WTC11 (cell line): ENCODE measurements around the gene BET1L. TPM values are rescaled to one million over a fixed set of nuclear protein-coding genes. Genes with fewer than 3 reads are reported as not detected.

ENCODE experiments used
- ATAC-seq: fragments of 200-7000 bp; cut with Tn5 transposase; 2 replicates; pipeline ENCODE4 v1.10.0; 2021; ENCODE audit warnings: mild to moderate bottlenecking, moderate library complexity
- CTCF ChIA-PET: fragments of 300-600 bp; sonication (Branson Sonifier 250); formaldehyde crosslinking; loops from one replicate; lab custom pipeline; 2021; ENCODE audit warnings: antibody characterized with exemption; lab: Charles Lee
- POLR2A ChIA-PET: fragments of 350-600 bp; sonication (Branson Sonifier 250); formaldehyde crosslinking; loops from one replicate; lab custom pipeline; 2021; ENCODE audit warnings: antibody characterized with exemption; lab: Charles Lee
- DNase-seq: peaks from one replicate; pipeline ENCODE4 v3.0.0; 2021; ENCODE audit warnings: low spot score
- H3K27ac Mint-ChIP-seq: 2 replicates; pipeline ENCODE4 v1.8.0; 2021; ENCODE audit warnings: mixed read lengths
- H3K27me3 Mint-ChIP-seq: 2 replicates; pipeline ENCODE4 v1.8.0; 2021; ENCODE audit warnings: low read depth, mild to moderate bottlenecking, moderate library complexity, mixed read lengths
- H3K36me3 Mint-ChIP-seq: 2 replicates; pipeline ENCODE4 v1.8.0; 2021; ENCODE audit warnings: mixed read lengths
- H3K4me1 Mint-ChIP-seq: 2 replicates; pipeline ENCODE4 v1.8.0; 2022; ENCODE audit warnings: mixed read lengths
- H3K4me3 Mint-ChIP-seq: 2 replicates; pipeline ENCODE4 v1.8.0; 2021; ENCODE audit warnings: mild to moderate bottlenecking, moderate library complexity, mixed read lengths
- H3K9me3 Mint-ChIP-seq: 2 replicates; pipeline ENCODE4 v1.8.0; 2021; ENCODE audit warnings: mixed read lengths
- ATF1 ChIP-seq: sonication (generic); formaldehyde crosslinking; IDR thresholded peaks from 2 replicates; pipeline ENCODE4 v1.8.1; 2023; ENCODE audit warnings: mild to moderate bottlenecking, moderate library complexity, missing genetic modification reagents
- CBFB ChIP-seq: sonication (generic); formaldehyde crosslinking; IDR thresholded peaks from 2 replicates; pipeline ENCODE4 v1.8.1; 2022; ENCODE audit warnings: mild to moderate bottlenecking, low read depth, missing genetic modification reagents
- E2F4 ChIP-seq: sonication (generic); formaldehyde crosslinking; IDR thresholded peaks from 2 replicates; pipeline ENCODE4 v1.8.1; 2022; ENCODE audit warnings: low read depth, mild to moderate bottlenecking, moderate library complexity, missing genetic modification reagents, borderline replicate concordance
- ELF4 ChIP-seq: sonication (generic); formaldehyde crosslinking; IDR thresholded peaks from 2 replicates; pipeline ENCODE4 v1.8.1; 2022; ENCODE audit warnings: low read depth, mild to moderate bottlenecking, moderate library complexity, missing genetic modification reagents
- FOXP1 ChIP-seq: sonication (generic); formaldehyde crosslinking; IDR thresholded peaks from 2 replicates; pipeline ENCODE4 v1.8.0; 2022; ENCODE audit warnings: missing genetic modification reagents, mild to moderate bottlenecking, moderate library complexity, borderline replicate concordance
- GTF2I ChIP-seq: fragments of 250-450 bp; sonication (Bioruptor Pico); conservative IDR thresholded peaks from 2 replicates; pipeline ENCODE4 v1.4.0; 2021; ENCODE audit warnings: mild to moderate bottlenecking
- MLX ChIP-seq: sonication (generic); formaldehyde crosslinking; IDR thresholded peaks from 2 replicates; pipeline ENCODE4 v1.8.1; 2023; ENCODE audit warnings: mild to moderate bottlenecking, missing genetic modification reagents, moderate library complexity
- MYBL2 ChIP-seq: sonication (generic); formaldehyde crosslinking; IDR thresholded peaks from 2 replicates; pipeline ENCODE4 v1.8.1; 2023; ENCODE audit warnings: mild to moderate bottlenecking, moderate library complexity, missing genetic modification reagents
- NR2C2 ChIP-seq: sonication (generic); formaldehyde crosslinking; IDR thresholded peaks from 2 replicates; pipeline ENCODE4 v1.8.0; 2022; ENCODE audit warnings: mild to moderate bottlenecking, missing genetic modification reagents
- OVOL2 ChIP-seq: fragments of 250-450 bp; sonication (Bioruptor Pico); IDR thresholded peaks from 2 replicates; pipeline ENCODE4 v1.9.0; 2021; ENCODE audit warnings: mild to moderate bottlenecking, borderline replicate concordance
- PRDM15 ChIP-seq: sonication (generic); formaldehyde crosslinking; IDR thresholded peaks from 2 replicates; pipeline ENCODE4 v1.8.0; 2022; ENCODE audit warnings: missing genetic modification reagents
- RELA ChIP-seq: sonication (generic); formaldehyde crosslinking; IDR thresholded peaks from 2 replicates; pipeline ENCODE4 v1.8.1; 2022; ENCODE audit warnings: missing genetic modification reagents, mild to moderate bottlenecking, borderline replicate concordance
- SP1 ChIP-seq: sonication (generic); formaldehyde crosslinking; conservative IDR thresholded peaks from 2 replicates; pipeline ENCODE4 v1.8.1; 2022; ENCODE audit warnings: missing genetic modification reagents
- TEAD1 ChIP-seq: sonication (generic); formaldehyde crosslinking; IDR thresholded peaks from 2 replicates; pipeline ENCODE4 v1.8.0; 2022; ENCODE audit warnings: mild to moderate bottlenecking, missing genetic modification reagents
- TEAD4 ChIP-seq: sonication (generic); formaldehyde crosslinking; IDR thresholded peaks from 2 replicates; pipeline ENCODE4 v1.8.0; 2022; ENCODE audit warnings: mild to moderate bottlenecking, missing genetic modification reagents
- ZNF396 ChIP-seq: fragments of 250-450 bp; sonication (Bioruptor Pico); IDR thresholded peaks from 2 replicates; pipeline ENCODE4 v1.8.0; 2021; ENCODE audit warnings: mild to moderate bottlenecking, moderate library complexity, borderline replicate concordance
- ZNF416 ChIP-seq: fragments of 250-450 bp; sonication (Bioruptor Pico); IDR thresholded peaks from 2 replicates; pipeline ENCODE4 v1.9.0; 2021; ENCODE audit warnings: mild to moderate bottlenecking, inconsistent platforms
- ZNF423 ChIP-seq: fragments of 250-450 bp; sonication (Bioruptor Pico); IDR thresholded peaks from 2 replicates; pipeline ENCODE4 v2.1.2; 2022; ENCODE audit warnings: mild to moderate bottlenecking, moderate library complexity
- total RNA-seq: library from RNA; stranded (reverse); gene quantifications from 3 replicates; pipeline ENCODE4 v1.2.3, GENCODE V29; 2021
- TF ChIP-seq, protein P1 (sequence below): sonication (generic); formaldehyde crosslinking; IDR thresholded peaks from 2 replicates; pipeline ENCODE4 v1.8.0; 2023; ENCODE audit warnings: mild to moderate bottlenecking, missing genetic modification reagents
- TF ChIP-seq, protein P2 (sequence below): sonication (generic); formaldehyde crosslinking; IDR thresholded peaks from 2 replicates; pipeline ENCODE4 v1.8.0; 2022; ENCODE audit warnings: mild to moderate bottlenecking, missing genetic modification reagents
- TF ChIP-seq, protein P3 (sequence below): sonication (generic); formaldehyde crosslinking; conservative IDR thresholded peaks from 2 replicates; pipeline ENCODE4 v1.8.1; 2023; ENCODE audit warnings: mild to moderate bottlenecking, low read depth, missing genetic modification reagents, moderate library complexity

Gene BET1L
- total RNA-seq, 1 experiment from 2014 or later, result 51.4 TPM

- TF ChIP-seq, protein P1, sequence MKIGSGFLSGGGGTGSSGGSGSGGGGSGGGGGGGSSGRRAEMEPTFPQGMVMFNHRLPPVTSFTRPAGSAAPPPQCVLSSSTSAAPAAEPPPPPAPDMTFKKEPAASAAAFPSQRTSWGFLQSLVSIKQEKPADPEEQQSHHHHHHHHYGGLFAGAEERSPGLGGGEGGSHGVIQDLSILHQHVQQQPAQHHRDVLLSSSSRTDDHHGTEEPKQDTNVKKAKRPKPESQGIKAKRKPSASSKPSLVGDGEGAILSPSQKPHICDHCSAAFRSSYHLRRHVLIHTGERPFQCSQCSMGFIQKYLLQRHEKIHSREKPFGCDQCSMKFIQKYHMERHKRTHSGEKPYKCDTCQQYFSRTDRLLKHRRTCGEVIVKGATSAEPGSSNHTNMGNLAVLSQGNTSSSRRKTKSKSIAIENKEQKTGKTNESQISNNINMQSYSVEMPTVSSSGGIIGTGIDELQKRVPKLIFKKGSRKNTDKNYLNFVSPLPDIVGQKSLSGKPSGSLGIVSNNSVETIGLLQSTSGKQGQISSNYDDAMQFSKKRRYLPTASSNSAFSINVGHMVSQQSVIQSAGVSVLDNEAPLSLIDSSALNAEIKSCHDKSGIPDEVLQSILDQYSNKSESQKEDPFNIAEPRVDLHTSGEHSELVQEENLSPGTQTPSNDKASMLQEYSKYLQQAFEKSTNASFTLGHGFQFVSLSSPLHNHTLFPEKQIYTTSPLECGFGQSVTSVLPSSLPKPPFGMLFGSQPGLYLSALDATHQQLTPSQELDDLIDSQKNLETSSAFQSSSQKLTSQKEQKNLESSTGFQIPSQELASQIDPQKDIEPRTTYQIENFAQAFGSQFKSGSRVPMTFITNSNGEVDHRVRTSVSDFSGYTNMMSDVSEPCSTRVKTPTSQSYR (CRISPR knock-in tag), result no peak
- TF ChIP-seq, protein P2, sequence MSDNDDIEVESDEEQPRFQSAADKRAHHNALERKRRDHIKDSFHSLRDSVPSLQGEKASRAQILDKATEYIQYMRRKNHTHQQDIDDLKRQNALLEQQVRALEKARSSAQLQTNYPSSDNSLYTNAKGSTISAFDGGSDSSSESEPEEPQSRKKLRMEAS, result peak; percentile 83
- TF ChIP-seq ATF1 (no peak), NR2C2 (CRISPR knock-in tag) (no peak), ZNF416 (no peak), ZNF396 (CRISPR knock-in tag) (no peak), MLX (CRISPR knock-in tag) (no peak), MYBL2 (CRISPR knock-in tag) (no peak; the same call in 1 of the 2 replicates), SP1 (CRISPR knock-in tag) (peak; percentile 99), PRDM15 (CRISPR knock-in tag) (no peak), TEAD4 (CRISPR knock-in tag) (no peak), ELF4 (CRISPR knock-in tag) (no peak), CBFB (CRISPR knock-in tag) (no peak), TEAD1 (CRISPR knock-in tag) (0 out of 2 replicates have a peak, but pooled peaks have one; percentile 35)
- TF ChIP-seq, protein P3, sequence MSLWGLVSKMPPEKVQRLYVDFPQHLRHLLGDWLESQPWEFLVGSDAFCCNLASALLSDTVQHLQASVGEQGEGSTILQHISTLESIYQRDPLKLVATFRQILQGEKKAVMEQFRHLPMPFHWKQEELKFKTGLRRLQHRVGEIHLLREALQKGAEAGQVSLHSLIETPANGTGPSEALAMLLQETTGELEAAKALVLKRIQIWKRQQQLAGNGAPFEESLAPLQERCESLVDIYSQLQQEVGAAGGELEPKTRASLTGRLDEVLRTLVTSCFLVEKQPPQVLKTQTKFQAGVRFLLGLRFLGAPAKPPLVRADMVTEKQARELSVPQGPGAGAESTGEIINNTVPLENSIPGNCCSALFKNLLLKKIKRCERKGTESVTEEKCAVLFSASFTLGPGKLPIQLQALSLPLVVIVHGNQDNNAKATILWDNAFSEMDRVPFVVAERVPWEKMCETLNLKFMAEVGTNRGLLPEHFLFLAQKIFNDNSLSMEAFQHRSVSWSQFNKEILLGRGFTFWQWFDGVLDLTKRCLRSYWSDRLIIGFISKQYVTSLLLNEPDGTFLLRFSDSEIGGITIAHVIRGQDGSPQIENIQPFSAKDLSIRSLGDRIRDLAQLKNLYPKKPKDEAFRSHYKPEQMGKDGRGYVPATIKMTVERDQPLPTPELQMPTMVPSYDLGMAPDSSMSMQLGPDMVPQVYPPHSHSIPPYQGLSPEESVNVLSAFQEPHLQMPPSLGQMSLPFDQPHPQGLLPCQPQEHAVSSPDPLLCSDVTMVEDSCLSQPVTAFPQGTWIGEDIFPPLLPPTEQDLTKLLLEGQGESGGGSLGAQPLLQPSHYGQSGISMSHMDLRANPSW (CRISPR knock-in tag), result no peak
These were observed at the start of gene BET1L, which contains the start of gene RIC8A (continued) for GRCh38 chr11:207208-207862.

DNA sequence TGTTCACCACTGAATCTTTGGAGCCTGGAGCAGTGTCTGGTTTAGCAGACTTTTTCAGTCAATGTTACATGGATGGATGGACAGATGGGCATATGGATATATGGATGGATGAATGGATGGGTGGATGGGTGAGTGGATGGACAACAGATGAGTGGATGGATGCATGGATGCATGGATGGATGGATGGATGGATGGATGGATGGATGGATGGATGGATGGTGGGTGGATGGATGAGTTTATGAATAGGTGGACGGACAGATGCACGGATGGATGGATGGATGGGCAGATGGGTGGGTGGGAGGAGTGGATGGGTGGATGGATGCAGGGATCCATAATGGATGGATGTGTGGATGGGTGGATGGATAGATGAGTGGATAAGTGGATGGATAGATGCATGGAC is 48.6 kb upstream of the BET1L start:
- peaks cover 7% of the 10 kb centered on the region for H3K9me3 Mint-ChIP-seq
- ATAC-seq (no peak), DNase-seq (no peak)
- H3K27me3 Mint-ChIP-seq, result peaks cover 4% of the 10 kb centered on the region; the same call in 1 of the 2 replicates
- TF ChIP-seq ZNF423 (CRISPR knock-in tag), result no peak
- no peak for TF ChIP-seq OVOL2 (CRISPR knock-in tag)
- TF ChIP-seq FOXP1 (CRISPR knock-in tag), result no peak
- no peak for TF ChIP-seq GTF2I (CRISPR knock-in tag)
- no peak for TF ChIP-seq RELA (CRISPR knock-in tag)
- no peak for TF ChIP-seq PRDM15 (CRISPR knock-in tag)
- TF ChIP-seq E2F4 (CRISPR knock-in tag), result no peak
- CTCF ChIA-PET, result no interaction called here
- H3K4me3 Mint-ChIP-seq, result no peak overlapping the region
- POLR2A ChIA-PET, result no interaction called here
- no peak overlapping the region for H3K27ac Mint-ChIP-seq
- peaks cover 3% of the 10 kb centered on the region; the same call in 1 of the 2 replicates for H3K4me1 Mint-ChIP-seq
- H3K36me3 Mint-ChIP-seq, result peaks cover 32% of the 10 kb centered on the region
